A673 (cell line): Measurements from ENCODE around the gene FGFBP1.

Experiments used
- EZH2 ChIP-seq: fragments of 200-600 bp; sonication (generic); IDR thresholded peaks from 2 replicates; pipeline ENCODE4 v1.6.1; 2017; ENCODE audit warnings: borderline replicate concordance, low read depth, mild to moderate bottlenecking, mixed read lengths, antibody characterized with exemption, low read length; ENCODE audit not compliant: poor library complexity, severe bottlenecking
- TF ChIP-seq, protein P1 (sequence below): fragments of 300-800, 200-600 bp; sonication (generic); conservative IDR thresholded peaks from 2 replicates; pipeline ENCODE4 v1.5.1; 2017; ENCODE audit warnings: low read depth, mild to moderate bottlenecking, antibody characterized with exemption, low read length, moderate library complexity, mixed read lengths

DNA sequence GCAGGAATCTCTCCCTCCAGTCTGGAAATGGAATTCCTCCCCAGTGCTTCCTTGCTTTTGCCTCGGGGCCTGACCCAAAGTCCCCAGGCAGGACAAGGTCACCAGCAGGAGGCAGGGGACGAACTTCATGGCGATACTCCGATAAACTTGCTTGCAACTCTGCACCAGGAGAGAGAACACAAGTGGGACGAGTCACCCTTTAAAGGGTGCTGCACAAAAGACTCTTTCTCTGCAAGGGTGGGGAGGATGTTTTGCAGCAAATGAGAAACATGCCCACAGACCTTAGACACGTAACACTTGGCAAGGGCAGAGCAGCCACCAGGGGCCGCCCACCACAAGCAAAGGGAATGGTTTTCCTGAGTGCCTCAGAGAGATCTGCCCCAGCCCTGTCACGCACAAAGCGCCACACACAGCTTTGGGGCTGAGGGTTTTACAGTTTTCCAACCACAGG, 24.5 kb upstream of the FGFBP1 start, which contains the start of gene FGFBP2:
- TF ChIP-seq, protein P1, sequence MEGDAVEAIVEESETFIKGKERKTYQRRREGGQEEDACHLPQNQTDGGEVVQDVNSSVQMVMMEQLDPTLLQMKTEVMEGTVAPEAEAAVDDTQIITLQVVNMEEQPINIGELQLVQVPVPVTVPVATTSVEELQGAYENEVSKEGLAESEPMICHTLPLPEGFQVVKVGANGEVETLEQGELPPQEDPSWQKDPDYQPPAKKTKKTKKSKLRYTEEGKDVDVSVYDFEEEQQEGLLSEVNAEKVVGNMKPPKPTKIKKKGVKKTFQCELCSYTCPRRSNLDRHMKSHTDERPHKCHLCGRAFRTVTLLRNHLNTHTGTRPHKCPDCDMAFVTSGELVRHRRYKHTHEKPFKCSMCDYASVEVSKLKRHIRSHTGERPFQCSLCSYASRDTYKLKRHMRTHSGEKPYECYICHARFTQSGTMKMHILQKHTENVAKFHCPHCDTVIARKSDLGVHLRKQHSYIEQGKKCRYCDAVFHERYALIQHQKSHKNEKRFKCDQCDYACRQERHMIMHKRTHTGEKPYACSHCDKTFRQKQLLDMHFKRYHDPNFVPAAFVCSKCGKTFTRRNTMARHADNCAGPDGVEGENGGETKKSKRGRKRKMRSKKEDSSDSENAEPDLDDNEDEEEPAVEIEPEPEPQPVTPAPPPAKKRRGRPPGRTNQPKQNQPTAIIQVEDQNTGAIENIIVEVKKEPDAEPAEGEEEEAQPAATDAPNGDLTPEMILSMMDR: peak; percentile 68
- no peak for TF ChIP-seq EZH2
